HepG2 (cell line): Measurements from ENCODE around the gene ORC6. TPM values are rescaled to one million over a fixed set of nuclear protein-coding genes. Genes with fewer than 3 reads are reported as not detected.

Experiments used
- ATAC-seq: fragments of 200-7000 bp; cut with Tn5 transposase; 3 replicates; pipeline ENCODE4 v1.9.1; 2020; ENCODE audit warnings: mild to moderate bottlenecking, moderate library complexity
- BruUV-seq: library from RNA; stranded (reverse); fragments of 400-500 nt; replicated peaks from 2 replicates; lab custom pipeline; 2021; lab: Mats Ljungman, UMichigan
- CTCF ChIA-PET: fragments of 300-600 bp; formaldehyde crosslinking; extraction: SDS; loops from one replicate; lab custom pipeline; 2021; ENCODE audit warnings: low total read pairs, inconsistent platforms, low intra/inter-chr PET ratio; lab: Yijun Ruan, JAX
- POLR2A ChIA-PET: fragments of 350-600 bp; sonication (Branson Sonifier 250); formaldehyde crosslinking; loops from one replicate; lab custom pipeline; 2020; ENCODE audit warnings: antibody characterized with exemption, inconsistent platforms; lab: Yijun Ruan, JAX
- DNase-seq: peaks from one replicate; pipeline ENCODE4 v3.0.0-alpha.2; 2015; ENCODE audit warnings: low spot score
- FAIRE-seq: peaks from 3 replicates; lab custom pipeline; 2011; peaks lifted over from hg19 to GRCh38; lab: Jason Lieb, UNC
- H2AFZ ChIP-seq: one replicate; pipeline ENCODE4 v1.6.1; 2011; ENCODE audit warnings: low read length, inconsistent platforms
- H3K27ac ChIP-seq: fragments of 300-600 bp; 3 replicates; pipeline ENCODE4 v1.8.0; 2011; ENCODE audit warnings: mixed run types, mild to moderate bottlenecking, mixed read lengths, low read length, inconsistent platforms; ENCODE audit not compliant: insufficient read depth; ENCODE audit errors: extremely low read length
- H3K27me3 ChIP-seq, 2 experiments: fragments of 200-600 bp in 1 of 2; 2 replicates in 1 of 2; 3 replicates in 1 of 2; pipeline versions ENCODE4 v1.6.0 to v1.8.0; 2011; ENCODE audit warnings: low read length in 2 of 2, mild to moderate bottlenecking in 2 of 2, moderate library complexity in 2 of 2, inconsistent platforms in 1 of 2; ENCODE audit not compliant: insufficient read depth in 2 of 2, control insufficient read depth in 1 of 2
- H3K36me3 ChIP-seq, 2 experiments: fragments of 200-600 bp in 1 of 2; replicated peaks in 1 of 2; 2 replicates in 1 of 2; 3 replicates in 1 of 2; pipeline versions ENCODE4 v1.5.1 to v1.8.0; 2011; ENCODE audit warnings: low read length in 2 of 2, inconsistent platforms in 1 of 2; ENCODE audit not compliant: insufficient read depth in 2 of 2, control insufficient read depth in 1 of 2
- H3K4me1 ChIP-seq: 2 replicates; pipeline ENCODE4 v1.5.1; 2012; ENCODE audit warnings: low read length, inconsistent platforms; ENCODE audit not compliant: insufficient read depth
- H3K4me2 ChIP-seq: 2 replicates; pipeline ENCODE4 v1.6.0; 2011; ENCODE audit warnings: low read depth, low read length, inconsistent platforms
- H3K4me3 ChIP-seq, 3 experiments: fragments of 200-600 bp in 1 of 3; sonication (generic), shearing (Covaris generic) in 1 of 3; replicated peaks in 1 of 3; 2 replicates each; pipeline ENCODE4 v1.5.1; 2011 to 2016; ENCODE audit warnings: low read length in 3 of 3, inconsistent platforms in 2 of 3, low read depth in 2 of 3, mild to moderate bottlenecking in 2 of 3, control low read depth in 1 of 3, mixed read lengths in 1 of 3; ENCODE audit not compliant: insufficient read depth in 1 of 3
- H3K79me2 ChIP-seq: one replicate; pipeline ENCODE4 v1.6.1; 2011; ENCODE audit warnings: low read length, inconsistent platforms; ENCODE audit not compliant: insufficient read depth
- H3K9ac ChIP-seq: 2 replicates; pipeline ENCODE4 v1.6.0; 2011; ENCODE audit warnings: mild to moderate bottlenecking, low read depth, low read length, inconsistent platforms; ENCODE audit not compliant: insufficient read depth
- H3K9me3 ChIP-seq: 2 replicates; pipeline ENCODE4 v1.5.1; 2012; ENCODE audit warnings: mild to moderate bottlenecking, low read length
- H4K20me1 ChIP-seq: 2 replicates; pipeline ENCODE4 v1.6.0; 2011; ENCODE audit warnings: inconsistent platforms, mild to moderate bottlenecking, low read length, moderate library complexity; ENCODE audit not compliant: insufficient read depth
- CBFB ChIP-seq: sonication (generic); formaldehyde crosslinking; IDR thresholded peaks from 2 replicates; pipeline ENCODE4 v1.4.0; 2020; ENCODE audit warnings: missing genetic modification reagents
- CHD4 ChIP-seq: fragments of 200-600 bp; sonication (generic); IDR thresholded peaks from 2 replicates; pipeline ENCODE4 v1.7.0; 2017; ENCODE audit warnings: mild to moderate bottlenecking, low read length, borderline replicate concordance
- CREM ChIP-seq, 2 experiments: sonication (generic) in 1 of 2; formaldehyde crosslinking in 1 of 2; IDR thresholded peaks; 2 replicates each; pipeline versions ENCODE4 v1.4.0 to v1.6.1; 2016 to 2020; ENCODE audit warnings: antibody characterized with exemption in 1 of 2, mild to moderate bottlenecking in 1 of 2, missing genetic modification reagents in 1 of 2
- HCFC1 ChIP-seq: fragments of 150-350 bp; IDR thresholded peaks from 2 replicates; pipeline ENCODE4 v1.6.1; 2014; ENCODE audit warnings: low read depth, low read length
- NR2F2 ChIP-seq: IDR thresholded peaks from 2 replicates; pipeline ENCODE4 v1.6.1; 2012; ENCODE audit warnings: low read depth, inconsistent platforms, borderline replicate concordance
- POLR2A ChIP-seq, 2 experiments: IDR thresholded peaks; 2 replicates each; pipeline ENCODE4 v1.6.1; 2011; ENCODE audit warnings: low read depth in 2 of 2, low read length in 2 of 2, mild to moderate bottlenecking in 1 of 2, moderate library complexity in 1 of 2; ENCODE audit not compliant: insufficient read depth in 1 of 2
- RBM22 ChIP-seq: fragments of 200-400 bp; formaldehyde crosslinking; optimal IDR thresholded peaks from 2 replicates; pipeline ENCODE3; 2017; ENCODE audit warnings: mild to moderate bottlenecking, low read length, moderate library complexity
- ZKSCAN8 ChIP-seq: IDR thresholded peaks from 2 replicates; pipeline ENCODE4 v1.6.1; 2016; ENCODE audit warnings: borderline replicate concordance, missing genetic modification reagents, missing compliant biosample characterization
- ZNF138 ChIP-seq: sonication (generic); formaldehyde crosslinking; IDR thresholded peaks from 2 replicates; pipeline ENCODE4 v1.5.0; 2020; ENCODE audit warnings: mild to moderate bottlenecking, low read depth, missing genetic modification reagents
- ZNF260 ChIP-seq: sonication (generic); formaldehyde crosslinking; IDR thresholded peaks from 2 replicates; pipeline ENCODE4 v1.4.0; 2020; ENCODE audit warnings: missing genetic modification reagents, low read depth, mild to moderate bottlenecking, borderline replicate concordance
- WGBS: methylation state at CpG from one replicate; pipeline ENCODE4 v1.1.6; 2017; ENCODE audit warnings: low lambda C conversion rate; 5-methylcytosine and 5-hydroxymethylcytosine counted together
- in situ Hi-C: cut with HindIII; loops from 2 replicates; pipeline ENCODE4 v1.10.0; 2017; ENCODE audit warnings: low pct_unique_long_range_greater_than_20kb; ENCODE audit not compliant: extremely low pct_ligation_motif_present
- intact Hi-C: fragments of 100-400 bp; cut with micrococcal nuclease; formaldehyde crosslinking; loops from one replicate; pipeline ENCODE4 v1.10.0; 2022; ENCODE audit not compliant: unreplicated experiment
- polyA plus RNA-seq, 8 experiments: library from polyadenylated mRNA; depleted of rRNA in 3 of 8; stranded (reverse) in 7 of 8; unstranded in 1 of 8; fragments of >200 nt; fragmentation: Illumina TruSeq in 4 of 8; extraction: Trizol in 4 of 8; gene quantifications; 2 replicates each; pipeline versions ENCODE4 v1.2.1 to v1.2.3, GENCODE V29; 2011 to 2016; ENCODE audit warnings: low read depth in 4 of 8, missing spikeins in 1 of 8, mixed read lengths in 1 of 8; ENCODE audit not compliant: insufficient read depth in 1 of 8
- total RNA-seq, 5 experiments: library from RNA; depleted of rRNA; stranded (reverse); fragments of >200 nt; fragmentation: Illumina TruSeq; extraction: Trizol; gene quantifications; 2 replicates each; pipeline ENCODE4 v1.2.3, GENCODE V29; 2016; ENCODE audit warnings: low read depth in 1 of 5

ORC6 gene
- total and polyA plus RNA-seq, 2 of the 13 experiments (the other 11 are each of a cell fraction or from before 2014, with no cell fraction given), result 34.2 to 69.8 TPM

GRCh38 chr16:46648656-46649055, 40.8 kb upstream of the ORC6 start:
- H3K4me1 ChIP-seq, result peaks cover 25% of the 10 kb centered on the region
- no peak for DNase-seq
- intact Hi-C loops (loop anchor here (5.0 kb wide), 1 partner anchor 1439 kb away; no protein-coding TSS in a partner anchor), in situ Hi-C loops (no loop called here)
- H3K79me2 ChIP-seq, result no peaks in the 10 kb centered on the region
- H2AFZ ChIP-seq, result no peak overlapping the region
- CTCF ChIA-PET, result no interaction called here
- no peak overlapping the region for H3K9ac ChIP-seq
- no peak for FAIRE-seq
- POLR2A ChIA-PET, result no interaction called here
- no peaks in the 10 kb centered on the region for H3K36me3 ChIP-seq
- TF ChIP-seq CHD4, result no peak
- no peak for TF ChIP-seq HCFC1
- TF ChIP-seq CBFB (CRISPR knock-in tag), result no peak
- TF ChIP-seq ZNF138 (CRISPR knock-in tag), result no peak
- no peak for TF ChIP-seq ZKSCAN8
- no peak for TF ChIP-seq RBM22
- no peak for TF ChIP-seq ZNF260 (CRISPR knock-in tag)
- no peak for TF ChIP-seq NR2F2
- no peak for TF ChIP-seq POLR2A (IDR thresholded peaks at IDR 0.05; ENCODE audit: insufficient read depth in 1 of 2, low read depth in 2 of 2, low read length in 2 of 2)
- TF ChIP-seq CREM (IDR thresholded peaks at IDR 0.05), result no peak
- TF ChIP-seq CREM (CRISPR knock-in tag; IDR thresholded peaks at IDR 0.05), result no peak
- no TSS peak for BruUV-seq
- WGBS, result 67% methylated on average over 8 of the region's 8 CpGs
- no peak overlapping the region for H3K4me3 ChIP-seq
- no peaks in the 10 kb centered on the region for H4K20me1 ChIP-seq
- H3K27ac ChIP-seq, result no peak overlapping the region
- H3K4me2 ChIP-seq, result no peak overlapping the region
- H3K27me3 ChIP-seq, result 0 out of 5 replicates have a peak, but pooled peaks cover 0 to 1% of the 10 kb centered on the region in 2 experiments
- peak; percentile 42 for ATAC-seq
- H3K9me3 ChIP-seq, result no peaks in the 10 kb centered on the region
